Smooth muscle cell (in vitro differentiated cells): ENCODE results near the gene TMEM225B. TPM values are rescaled to one million over a fixed set of nuclear protein-coding genes. Genes with fewer than 3 reads are reported as not detected.
"Not testable (repeated sequence)": the region's sequence is repeated elsewhere in the genome, so short reads cannot be mapped to it uniquely, and the experiment has no call there.

Experiments
- DNase-seq: peaks from one replicate; lab custom pipeline; 2025; ENCODE audit not compliant: unreplicated experiment; lab: John Stamatoyannopoulos, UW
- H2AFZ ChIP-seq: fragments of 200-600 bp; sonication (generic); 2 replicates; pipeline ENCODE4 v1.6.0; 2016; ENCODE audit warnings: antibody characterized with exemption, low read depth, mild to moderate bottlenecking
- H3F3A ChIP-seq: fragments of 200-600 bp; sonication (generic); 2 replicates; pipeline ENCODE4 v1.6.0; 2017; ENCODE audit warnings: antibody characterized with exemption, low read depth
- H3K27ac ChIP-seq: fragments of 200-600 bp; sonication (generic); 2 replicates; pipeline ENCODE4 v1.5.1; 2016; ENCODE audit warnings: low read depth, mild to moderate bottlenecking
- H3K27me3 ChIP-seq: fragments of 200-600 bp; sonication (generic); 2 replicates; pipeline ENCODE4 v1.6.1; 2016; ENCODE audit warnings: low read depth, mild to moderate bottlenecking
- H3K36me3 ChIP-seq: fragments of 200-600 bp; sonication (generic); 2 replicates; pipeline ENCODE4 v1.5.1; 2016; ENCODE audit warnings: low read depth
- H3K4me1 ChIP-seq: fragments of 200-600 bp; sonication (generic); 2 replicates; pipeline ENCODE4 v1.5.1; 2016; ENCODE audit warnings: low read depth
- H3K4me2 ChIP-seq: fragments of 200-600 bp; sonication (generic); 2 replicates; pipeline ENCODE4 v1.6.0; 2016; ENCODE audit warnings: mild to moderate bottlenecking
- H3K4me3 ChIP-seq: fragments of 200-600 bp; sonication (generic); 2 replicates; pipeline ENCODE4 v1.5.1; 2016; ENCODE audit warnings: mild to moderate bottlenecking
- H3K79me2 ChIP-seq: fragments of 200-600 bp; sonication (generic); 2 replicates; pipeline ENCODE4 v1.6.0; 2016; ENCODE audit warnings: low read depth, mild to moderate bottlenecking
- H3K9ac ChIP-seq: fragments of 200-600 bp; sonication (generic); 2 replicates; pipeline ENCODE4 v1.6.0; 2016; ENCODE audit warnings: low read depth
- H3K9me3 ChIP-seq: fragments of 200-600 bp; sonication (generic); replicated peaks from 2 replicates; pipeline ENCODE4 v1.5.1; 2016; ENCODE audit warnings: low read depth
- H4K20me1 ChIP-seq: fragments of 200-600 bp; sonication (generic); 2 replicates; pipeline ENCODE4 v1.6.0; 2016; ENCODE audit warnings: low read depth
- CTCF ChIP-seq: fragments of 200-600 bp; sonication (generic); IDR thresholded peaks from 2 replicates; pipeline ENCODE4 v1.5.1; 2017; ENCODE audit warnings: borderline replicate concordance, mild to moderate bottlenecking, antibody characterized with exemption; ENCODE audit not compliant: insufficient read depth, poor library complexity, severe bottlenecking
- WGBS: methylation state at CpG from one replicate; pipeline ENCODE4 v1.1.7; 2016; ENCODE audit warnings: low lambda C conversion rate; 5-methylcytosine and 5-hydroxymethylcytosine counted together
- polyA plus RNA-seq: library from polyadenylated mRNA; unstranded; fragments of >200 nt; fragmentation: Nextera tagmentation; extraction: Ambion mirVana; gene quantifications from 2 replicates; pipeline ENCODE4 v1.2.1, GENCODE V29; 2016
- total RNA-seq: library from RNA; depleted of rRNA; stranded (reverse); fragments of >200 nt; gene quantifications from 2 replicates; pipeline ENCODE4 v1.2.3, GENCODE V29; 2014

The TMEM225B gene
- total and polyA plus RNA-seq, 2 experiments from 2014 or later: 4.7 to 5.4 TPM

DNA sequence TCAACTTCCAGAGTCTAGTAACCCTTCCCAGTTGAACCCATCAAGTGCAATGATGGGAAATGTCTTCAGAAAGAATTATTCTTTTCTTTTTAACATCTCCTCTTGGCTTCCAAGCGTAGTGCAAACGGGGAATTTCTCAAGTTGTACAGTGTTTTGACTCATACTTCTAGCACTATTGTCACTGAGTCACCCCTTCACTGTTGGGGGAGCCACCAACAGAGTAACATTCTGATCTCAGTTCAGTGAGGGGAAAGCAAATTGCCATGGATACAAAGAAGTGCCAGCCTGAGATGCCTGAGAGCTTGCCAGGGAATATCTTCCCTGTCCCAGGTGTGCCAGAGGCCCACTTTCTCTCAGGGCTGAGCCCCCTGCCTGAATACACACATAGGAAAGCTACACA lies 50.8 kb downstream of the TMEM225B start:
- WGBS: 91% methylated on average over 2 of the region's 2 CpGs
- no peaks in the 10 kb centered on the region for H3K4me1 ChIP-seq
- no peak overlapping the region for H3K4me2 ChIP-seq
- H3F3A ChIP-seq: no peaks in the 10 kb centered on the region
- H3K9me3 ChIP-seq: no peaks in the 10 kb centered on the region
- no peak overlapping the region for H3K4me3 ChIP-seq
- H2AFZ ChIP-seq: no peak overlapping the region
- no peak overlapping the region for H3K27ac ChIP-seq
- H3K27me3 ChIP-seq: no peaks in the 10 kb centered on the region
- no peak overlapping the region for H3K9ac ChIP-seq
- no peak for TF ChIP-seq CTCF
- no peaks in the 10 kb centered on the region for H3K79me2 ChIP-seq
- DNase-seq: no peak
- H3K36me3 ChIP-seq: no peaks in the 10 kb centered on the region
- no peaks in the 10 kb centered on the region for H4K20me1 ChIP-seq

- Histone ChIP-seq H3K9me3 (no peaks in the 10 kb centered on the region), H3K4me2 (no peak overlapping the region), H3K4me3 (no peak overlapping the region), H3K9ac (no peak overlapping the region), H2AFZ (no peak overlapping the region), H3F3A (no peaks in the 10 kb centered on the region), H3K27ac (no peak overlapping the region), H3K4me1 (no peaks in the 10 kb centered on the region), H3K27me3 (no peaks in the 10 kb centered on the region), H3K79me2 (no peaks in the 10 kb centered on the region), H4K20me1 (no peaks in the 10 kb centered on the region), H3K36me3 (no peaks in the 10 kb centered on the region)
- no peak for TF ChIP-seq CTCF
- no peak for DNase-seq
- 100% methylated on average over 2 of the region's 2 CpGs for WGBS
Observed at GRCh38 chr7:99651290-99651689, 53.2 kb downstream of the TMEM225B start.

DNA sequence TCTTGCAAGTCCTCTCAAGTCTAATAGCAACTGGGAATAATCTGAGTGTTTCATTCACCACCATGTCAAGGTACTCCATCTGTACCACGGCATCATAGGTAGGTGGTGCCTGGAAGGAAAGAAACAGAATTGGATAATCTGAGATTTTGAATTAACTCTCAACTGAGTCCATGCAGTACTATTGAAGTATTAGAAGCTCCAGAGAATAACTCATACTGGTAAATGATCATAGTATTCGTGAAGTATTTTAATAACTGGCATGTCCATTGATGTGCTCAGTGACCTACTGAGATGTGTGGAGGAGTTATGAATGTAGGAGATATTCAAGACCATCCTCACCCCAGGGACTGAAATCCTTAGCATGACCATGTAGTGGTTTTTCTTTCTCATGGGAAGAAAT lies 54.6 kb downstream of the TMEM225B start:
- WGBS: 100% methylated on average over 2 of the region's 2 CpGs

GRCh38 chr7:99653269-99653668 lies 55.2 kb downstream of the TMEM225B start:
- not testable (repeated sequence) for H3K4me2 ChIP-seq, DNase-seq, H2AFZ ChIP-seq, H3K27me3 ChIP-seq, H3K4me3 ChIP-seq, H3K9ac ChIP-seq, H3K27ac ChIP-seq, H3K79me2 ChIP-seq, H3K9me3 ChIP-seq, H4K20me1 ChIP-seq, H3F3A ChIP-seq, H3K36me3 ChIP-seq, H3K4me1 ChIP-seq
- WGBS: 96% methylated on average over 4 of the region's 4 CpGs

More for the DNA sequence above, 54.6 kb downstream of the TMEM225B start:
- Histone ChIP-seq H3K4me1 (no peaks in the 10 kb centered on the region), H3K4me2 (no peak overlapping the region), H3K9ac (no peak overlapping the region), H3F3A (no peaks in the 10 kb centered on the region), H2AFZ (no peak overlapping the region), H3K79me2 (no peaks in the 10 kb centered on the region), H3K27me3 (no peaks in the 10 kb centered on the region), H3K4me3 (no peak overlapping the region), H3K9me3 (no peaks in the 10 kb centered on the region), H3K36me3 (no peaks in the 10 kb centered on the region), H4K20me1 (no peaks in the 10 kb centered on the region), H3K27ac (no peak overlapping the region)
- TF ChIP-seq CTCF: no peak
- DNase-seq: no peak
